GM12878 (cell line): ENCODE data around the gene NFU1.

ENCODE experiments used
- EZH2 ChIP-seq: IDR thresholded peaks from 2 replicates; pipeline ENCODE4 v1.6.1; 2012; ENCODE audit warnings: low read depth, mild to moderate bottlenecking, control low read depth, inconsistent platforms, low read length, borderline replicate concordance; ENCODE audit not compliant: control insufficient read depth
- FOXM1 ChIP-seq: IDR thresholded peaks from 2 replicates; pipeline ENCODE4 v1.6.1; 2012; ENCODE audit warnings: low read depth, mild to moderate bottlenecking, inconsistent platforms, low read length, moderate library complexity
- POLR2A ChIP-seq: IDR thresholded peaks from 2 replicates; pipeline ENCODE4 v1.6.1; 2011; ENCODE audit warnings: low read depth, mild to moderate bottlenecking, low read length
- RB1 ChIP-seq: fragments of 450-650 bp; formaldehyde crosslinking; IDR thresholded peaks from 2 replicates; pipeline ENCODE4 v1.6.1; 2017; ENCODE audit warnings: mild to moderate bottlenecking, borderline replicate concordance
- SMC3 ChIP-seq: IDR thresholded peaks from 2 replicates; pipeline ENCODE4 v1.6.1; 2011; ENCODE audit warnings: low read length, improper control_type of control experiment, borderline replicate concordance
- TF ChIP-seq, protein P1 (sequence below): IDR thresholded peaks from 2 replicates; pipeline ENCODE4 v1.6.1; 2012; ENCODE audit warnings: low read depth, low read length, improper control_type of control experiment
- TF ChIP-seq, protein P2 (sequence below), 3 experiments: IDR thresholded peaks in 2 of 3; conservative IDR thresholded peaks in 1 of 3; 2 replicates each; pipeline ENCODE4 v1.5.1; 2011; ENCODE audit warnings: low read depth in 3 of 3, low read length in 3 of 3, mild to moderate bottlenecking in 3 of 3, control low read depth in 2 of 3, moderate library complexity in 2 of 3, inconsistent platforms in 1 of 3, mixed read lengths in 1 of 3; ENCODE audit not compliant: control insufficient read depth in 2 of 3, insufficient read depth in 1 of 3; ENCODE audit errors: extremely low read depth in 1 of 3
- TF ChIP-seq, protein P3 (sequence below): fragments of 450-650 bp; formaldehyde crosslinking; IDR thresholded peaks from 2 replicates; pipeline ENCODE4 v1.4.0; 2020; ENCODE audit warnings: mild to moderate bottlenecking, moderate library complexity
- TF ChIP-seq, protein P4 (sequence below): IDR thresholded peaks from 2 replicates; pipeline ENCODE4 v1.6.1; 2011; ENCODE audit warnings: low read depth, mild to moderate bottlenecking, low read length, moderate library complexity, borderline replicate concordance; ENCODE audit errors: extremely low read depth

DNA sequence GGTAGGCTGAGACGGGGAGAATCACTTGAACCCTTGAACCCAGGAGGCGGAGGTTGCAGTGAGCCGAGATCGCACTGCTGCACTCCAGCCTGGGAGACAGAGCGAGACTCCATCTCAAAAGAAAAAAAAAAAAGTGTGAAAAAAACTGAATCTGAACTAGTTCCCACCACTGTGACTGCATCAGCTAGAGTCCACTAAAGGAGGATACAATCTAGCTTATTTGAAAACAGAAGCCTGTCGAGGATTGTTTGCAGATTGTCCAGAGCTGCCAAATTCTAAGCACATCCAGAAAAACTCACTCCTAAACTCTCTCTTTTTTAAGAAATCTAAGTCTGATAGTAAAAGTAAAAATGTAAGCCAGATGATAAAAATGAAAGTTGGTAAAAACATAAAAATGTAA, 60.8 kb downstream of the NFU1 start:
- TF ChIP-seq, protein P1, sequence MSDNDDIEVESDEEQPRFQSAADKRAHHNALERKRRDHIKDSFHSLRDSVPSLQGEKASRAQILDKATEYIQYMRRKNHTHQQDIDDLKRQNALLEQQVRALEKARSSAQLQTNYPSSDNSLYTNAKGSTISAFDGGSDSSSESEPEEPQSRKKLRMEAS = no peak
- TF ChIP-seq, protein P2, sequence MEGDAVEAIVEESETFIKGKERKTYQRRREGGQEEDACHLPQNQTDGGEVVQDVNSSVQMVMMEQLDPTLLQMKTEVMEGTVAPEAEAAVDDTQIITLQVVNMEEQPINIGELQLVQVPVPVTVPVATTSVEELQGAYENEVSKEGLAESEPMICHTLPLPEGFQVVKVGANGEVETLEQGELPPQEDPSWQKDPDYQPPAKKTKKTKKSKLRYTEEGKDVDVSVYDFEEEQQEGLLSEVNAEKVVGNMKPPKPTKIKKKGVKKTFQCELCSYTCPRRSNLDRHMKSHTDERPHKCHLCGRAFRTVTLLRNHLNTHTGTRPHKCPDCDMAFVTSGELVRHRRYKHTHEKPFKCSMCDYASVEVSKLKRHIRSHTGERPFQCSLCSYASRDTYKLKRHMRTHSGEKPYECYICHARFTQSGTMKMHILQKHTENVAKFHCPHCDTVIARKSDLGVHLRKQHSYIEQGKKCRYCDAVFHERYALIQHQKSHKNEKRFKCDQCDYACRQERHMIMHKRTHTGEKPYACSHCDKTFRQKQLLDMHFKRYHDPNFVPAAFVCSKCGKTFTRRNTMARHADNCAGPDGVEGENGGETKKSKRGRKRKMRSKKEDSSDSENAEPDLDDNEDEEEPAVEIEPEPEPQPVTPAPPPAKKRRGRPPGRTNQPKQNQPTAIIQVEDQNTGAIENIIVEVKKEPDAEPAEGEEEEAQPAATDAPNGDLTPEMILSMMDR (IDR thresholded peaks at IDR 0.05 in 2 of 3, conservative IDR thresholded peaks at IDR 0.05 in 1 of 3; ENCODE audit: control insufficient read depth in 2 of 3, extremely low read depth in 1 of 3, insufficient read depth in 1 of 3, low read depth in 3 of 3, low read length in 3 of 3) = no peak
- TF ChIP-seq POLR2A = no peak
- TF ChIP-seq RB1 = no peak
- no peak for TF ChIP-seq SMC3
- TF ChIP-seq, protein P3, sequence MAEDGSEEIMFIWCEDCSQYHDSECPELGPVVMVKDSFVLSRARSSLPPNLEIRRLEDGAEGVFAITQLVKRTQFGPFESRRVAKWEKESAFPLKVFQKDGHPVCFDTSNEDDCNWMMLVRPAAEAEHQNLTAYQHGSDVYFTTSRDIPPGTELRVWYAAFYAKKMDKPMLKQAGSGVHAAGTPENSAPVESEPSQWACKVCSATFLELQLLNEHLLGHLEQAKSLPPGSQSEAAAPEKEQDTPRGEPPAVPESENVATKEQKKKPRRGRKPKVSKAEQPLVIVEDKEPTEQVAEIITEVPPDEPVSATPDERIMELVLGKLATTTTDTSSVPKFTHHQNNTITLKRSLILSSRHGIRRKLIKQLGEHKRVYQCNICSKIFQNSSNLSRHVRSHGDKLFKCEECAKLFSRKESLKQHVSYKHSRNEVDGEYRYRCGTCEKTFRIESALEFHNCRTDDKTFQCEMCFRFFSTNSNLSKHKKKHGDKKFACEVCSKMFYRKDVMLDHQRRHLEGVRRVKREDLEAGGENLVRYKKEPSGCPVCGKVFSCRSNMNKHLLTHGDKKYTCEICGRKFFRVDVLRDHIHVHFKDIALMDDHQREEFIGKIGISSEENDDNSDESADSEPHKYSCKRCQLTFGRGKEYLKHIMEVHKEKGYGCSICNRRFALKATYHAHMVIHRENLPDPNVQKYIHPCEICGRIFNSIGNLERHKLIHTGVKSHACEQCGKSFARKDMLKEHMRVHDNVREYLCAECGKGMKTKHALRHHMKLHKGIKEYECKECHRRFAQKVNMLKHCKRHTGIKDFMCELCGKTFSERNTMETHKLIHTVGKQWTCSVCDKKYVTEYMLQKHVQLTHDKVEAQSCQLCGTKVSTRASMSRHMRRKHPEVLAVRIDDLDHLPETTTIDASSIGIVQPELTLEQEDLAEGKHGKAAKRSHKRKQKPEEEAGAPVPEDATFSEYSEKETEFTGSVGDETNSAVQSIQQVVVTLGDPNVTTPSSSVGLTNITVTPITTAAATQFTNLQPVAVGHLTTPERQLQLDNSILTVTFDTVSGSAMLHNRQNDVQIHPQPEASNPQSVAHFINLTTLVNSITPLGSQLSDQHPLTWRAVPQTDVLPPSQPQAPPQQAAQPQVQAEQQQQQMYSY = no peak
- TF ChIP-seq FOXM1 = no peak
- TF ChIP-seq, protein P4, sequence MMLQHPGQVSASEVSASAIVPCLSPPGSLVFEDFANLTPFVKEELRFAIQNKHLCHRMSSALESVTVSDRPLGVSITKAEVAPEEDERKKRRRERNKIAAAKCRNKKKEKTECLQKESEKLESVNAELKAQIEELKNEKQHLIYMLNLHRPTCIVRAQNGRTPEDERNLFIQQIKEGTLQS = no peak
- no peak for TF ChIP-seq EZH2
